ENCODE measurements around the gene TUBGCP6.

Gene TUBGCP6

GRCh38 chr22:50197000-50197800 is 47.6 kb downstream of the TUBGCP6 start:
- Histone ChIP-seq H3K36me3 (ENCODE audit: control insufficient read depth in 1 of 2, insufficient read depth in 2 of 2, low read length in 2 of 2) (peaks cover 55 to 63% of the 10 kb centered on the region in 2 experiments), H4K8ac (ENCODE audit: low read depth, low read length) (no peak overlapping the region), H3K4me3 (ENCODE audit: low read depth, low read length) (no peak overlapping the region), H3K27ac (ENCODE audit: low read depth, low read length) (no peak overlapping the region), H2AFZ (ENCODE audit: insufficient read depth, low read length, poor library complexity) (no peak overlapping the region), H3K18ac (ENCODE audit: low read length) (no peak overlapping the region), H4K12ac (ENCODE audit: low read depth, low read length) (no peak overlapping the region), H3K9me3 (ENCODE audit: insufficient read depth, low read depth, low read length) (peaks cover 1% of the 10 kb centered on the region), H3K9ac (ENCODE audit: low read length) (no peak overlapping the region), H3K4me1 (ENCODE audit: control insufficient read depth in 1 of 2, insufficient read depth in 2 of 2, low read length in 2 of 2) (peaks cover 8 to 12% of the 10 kb centered on the region in 2 experiments), H4K91ac (ENCODE audit: low read depth, low read length) (no peak overlapping the region), H3K4ac (ENCODE audit: low read depth, low read length) (no peak overlapping the region), H3K14ac (ENCODE audit: low read length) (no peak overlapping the region), H2BK120ac (ENCODE audit: insufficient read depth, low read length, poor library complexity) (no peak overlapping the region), H2BK5ac (ENCODE audit: low read depth, low read length, poor library complexity) (no peak overlapping the region), H3K23ac (ENCODE audit: low read length) (no peak overlapping the region), H3K27me3 (ENCODE audit: insufficient read depth, low read length) (no peaks in the 10 kb centered on the region), H3K79me2 (ENCODE audit: control insufficient read depth, insufficient read depth, low read length, poor library complexity) (peaks cover 11% of the 10 kb centered on the region), H3K79me1 (ENCODE audit: low read length) (peaks cover 8% of the 10 kb centered on the region), H3K4me2 (ENCODE audit: low read length) (no peak overlapping the region), H2AK5ac (ENCODE audit: low read length) (no peak overlapping the region), H2BK12ac (ENCODE audit: low read length) (no peak overlapping the region)
- no peak for DNase-seq
- no CpG with 5 or more reads among the region's 23 CpGs for WGBS (ENCODE audit: extremely low coverage, insufficient coverage, insufficient read length)

GRCh38 chr22:50196256-50196655 is 48.6 kb downstream of the TUBGCP6 start:
- Histone ChIP-seq H3K14ac (ENCODE audit: low read length) (no peak overlapping the region), H4K91ac (ENCODE audit: low read depth, low read length) (no peak overlapping the region), H3K27ac (ENCODE audit: low read depth, low read length) (no peak overlapping the region), H3K36me3 (ENCODE audit: control insufficient read depth in 1 of 2, insufficient read depth in 2 of 2, low read length in 2 of 2) (peaks cover 55 to 63% of the 10 kb centered on the region in 2 experiments), H2BK120ac (ENCODE audit: insufficient read depth, low read length, poor library complexity) (no peak overlapping the region), H3K4me3 (ENCODE audit: low read depth, low read length) (no peak overlapping the region), H3K79me2 (ENCODE audit: control insufficient read depth, insufficient read depth, low read length, poor library complexity) (peaks cover 6% of the 10 kb centered on the region), H3K4me1 (ENCODE audit: control insufficient read depth in 1 of 2, insufficient read depth in 2 of 2, low read length in 2 of 2) (peaks cover 12 to 15% of the 10 kb centered on the region in 2 experiments), H2BK5ac (ENCODE audit: low read depth, low read length, poor library complexity) (no peak overlapping the region), H2AK5ac (ENCODE audit: low read length) (no peak overlapping the region), H3K18ac (ENCODE audit: low read length) (no peak overlapping the region), H3K9me3 (ENCODE audit: insufficient read depth, low read depth, low read length) (peaks cover 1% of the 10 kb centered on the region), H3K4ac (ENCODE audit: low read depth, low read length) (no peak overlapping the region), H2AFZ (ENCODE audit: insufficient read depth, low read length, poor library complexity) (no peak overlapping the region), H2BK12ac (ENCODE audit: low read length) (no peak overlapping the region), H3K27me3 (ENCODE audit: insufficient read depth, low read length) (no peaks in the 10 kb centered on the region), H4K12ac (ENCODE audit: low read depth, low read length) (no peak overlapping the region), H3K79me1 (ENCODE audit: low read length) (peaks cover 5% of the 10 kb centered on the region), H3K4me2 (ENCODE audit: low read length) (no peak overlapping the region), H3K23ac (ENCODE audit: low read length) (no peak overlapping the region), H3K9ac (ENCODE audit: low read length) (no peak overlapping the region), H4K8ac (ENCODE audit: low read depth, low read length) (no peak overlapping the region)
- WGBS (ENCODE audit: extremely low coverage, insufficient coverage, insufficient read length): no CpG with 5 or more reads among the region's 18 CpGs
- DNase-seq: no peak

GRCh38 chr22:50194037-50194805 is 50.6 kb downstream of the TUBGCP6 start:
- peaks cover 7% of the 10 kb centered on the region for H3K79me2 ChIP-seq (ENCODE audit: control insufficient read depth, insufficient read depth, low read length, poor library complexity)
- no peak overlapping the region for H3K4me2 ChIP-seq (ENCODE audit: low read length)
- no peak overlapping the region for H3K4me3 ChIP-seq (ENCODE audit: low read depth, low read length)
- H3K23ac ChIP-seq (ENCODE audit: low read length): no peak overlapping the region
- DNase-seq: no peak
- peaks cover 14% of the 10 kb centered on the region for H3K79me1 ChIP-seq (ENCODE audit: low read length)
- no peak overlapping the region for H3K18ac ChIP-seq (ENCODE audit: low read length)
- WGBS (ENCODE audit: extremely low coverage, insufficient coverage, insufficient read length): no CpG with 5 or more reads among the region's 44 CpGs
- no peaks in the 10 kb centered on the region for H3K27me3 ChIP-seq (ENCODE audit: insufficient read depth, low read length)
- H4K12ac ChIP-seq (ENCODE audit: low read depth, low read length): no peak overlapping the region
- no peak overlapping the region for H2AK5ac ChIP-seq (ENCODE audit: low read length)
- no peak overlapping the region for H3K14ac ChIP-seq (ENCODE audit: low read length)
- no peak overlapping the region for H4K91ac ChIP-seq (ENCODE audit: low read depth, low read length)
- no peak overlapping the region for H2BK12ac ChIP-seq (ENCODE audit: low read length)
- peaks cover 1% of the 10 kb centered on the region for H3K9me3 ChIP-seq (ENCODE audit: insufficient read depth, low read depth, low read length)
- H2AFZ ChIP-seq (ENCODE audit: insufficient read depth, low read length, poor library complexity): no peak overlapping the region
- no peak overlapping the region for H2BK5ac ChIP-seq (ENCODE audit: low read depth, low read length, poor library complexity)
- H2BK120ac ChIP-seq (ENCODE audit: insufficient read depth, low read length, poor library complexity): no peak overlapping the region
- peaks cover 54 to 62% of the 10 kb centered on the region in 2 experiments for H3K36me3 ChIP-seq (ENCODE audit: control insufficient read depth in 1 of 2, insufficient read depth in 2 of 2, low read length in 2 of 2)
- no peak overlapping the region for H3K9ac ChIP-seq (ENCODE audit: low read length)
- H3K4me1 ChIP-seq (ENCODE audit: control insufficient read depth in 1 of 2, insufficient read depth in 2 of 2, low read length in 2 of 2): peaks cover 27 to 28% of the 10 kb centered on the region in 2 experiments
- no peak overlapping the region for H4K8ac ChIP-seq (ENCODE audit: low read depth, low read length)
- no peak overlapping the region for H3K27ac ChIP-seq (ENCODE audit: low read depth, low read length)
- H3K4ac ChIP-seq (ENCODE audit: low read depth, low read length): no peak overlapping the region

- Histone ChIP-seq H2BK120ac (ENCODE audit: insufficient read depth, low read length, poor library complexity) (no peak overlapping the region), H2AFZ (ENCODE audit: insufficient read depth, low read length, poor library complexity) (no peak overlapping the region), H3K23ac (ENCODE audit: low read length) (no peak overlapping the region), H4K8ac (ENCODE audit: low read depth, low read length) (no peak overlapping the region), H3K18ac (ENCODE audit: low read length) (no peak overlapping the region), H3K36me3 (ENCODE audit: control insufficient read depth in 1 of 2, insufficient read depth in 2 of 2, low read length in 2 of 2) (peaks cover 49 to 59% of the 10 kb centered on the region in 2 experiments), H3K4me1 (ENCODE audit: control insufficient read depth in 1 of 2, insufficient read depth in 2 of 2, low read length in 2 of 2) (peaks cover 31 to 33% of the 10 kb centered on the region in 2 experiments), H3K4me2 (ENCODE audit: low read length) (no peak overlapping the region), H3K79me1 (ENCODE audit: low read length) (peaks cover 14% of the 10 kb centered on the region), H3K4me3 (ENCODE audit: low read depth, low read length) (no peak overlapping the region), H4K91ac (ENCODE audit: low read depth, low read length) (no peak overlapping the region), H3K9me3 (ENCODE audit: insufficient read depth, low read depth, low read length) (peaks cover 1% of the 10 kb centered on the region), H3K27me3 (ENCODE audit: insufficient read depth, low read length) (no peaks in the 10 kb centered on the region), H3K4ac (ENCODE audit: low read depth, low read length) (no peak overlapping the region), H2BK12ac (ENCODE audit: low read length) (no peak overlapping the region), H2BK5ac (ENCODE audit: low read depth, low read length, poor library complexity) (no peak overlapping the region), H2AK5ac (ENCODE audit: low read length) (no peak overlapping the region), H3K79me2 (ENCODE audit: control insufficient read depth, insufficient read depth, low read length, poor library complexity) (peaks cover 7% of the 10 kb centered on the region), H3K9ac (ENCODE audit: low read length) (no peak overlapping the region), H3K27ac (ENCODE audit: low read depth, low read length) (no peak overlapping the region), H4K12ac (ENCODE audit: low read depth, low read length) (no peak overlapping the region), H3K14ac (ENCODE audit: low read length) (no peak overlapping the region)
- whole genome bisulfite sequencing (ENCODE audit: extremely low coverage, insufficient coverage, insufficient read length): no CpG with 5 or more reads among the region's 8 CpGs
- DNase-seq: no peak
These were observed 51.2 kb downstream of the TUBGCP6 start for GRCh38 chr22:50193621-50194020.
